ENCODE data around the gene ADRB2.

GRCh38 chr5:148843510-148844318 is 17.3 kb downstream of the ADRB2 start:
- TF ChIP-seq CTCF (IDR thresholded peaks at IDR 0.05) = no peak
- no peak for TF ChIP-seq POLR2AphosphoS5 (IDR thresholded peaks at IDR 0.05; ENCODE audit: low read depth, low read length)
- TF ChIP-seq, protein P1, sequence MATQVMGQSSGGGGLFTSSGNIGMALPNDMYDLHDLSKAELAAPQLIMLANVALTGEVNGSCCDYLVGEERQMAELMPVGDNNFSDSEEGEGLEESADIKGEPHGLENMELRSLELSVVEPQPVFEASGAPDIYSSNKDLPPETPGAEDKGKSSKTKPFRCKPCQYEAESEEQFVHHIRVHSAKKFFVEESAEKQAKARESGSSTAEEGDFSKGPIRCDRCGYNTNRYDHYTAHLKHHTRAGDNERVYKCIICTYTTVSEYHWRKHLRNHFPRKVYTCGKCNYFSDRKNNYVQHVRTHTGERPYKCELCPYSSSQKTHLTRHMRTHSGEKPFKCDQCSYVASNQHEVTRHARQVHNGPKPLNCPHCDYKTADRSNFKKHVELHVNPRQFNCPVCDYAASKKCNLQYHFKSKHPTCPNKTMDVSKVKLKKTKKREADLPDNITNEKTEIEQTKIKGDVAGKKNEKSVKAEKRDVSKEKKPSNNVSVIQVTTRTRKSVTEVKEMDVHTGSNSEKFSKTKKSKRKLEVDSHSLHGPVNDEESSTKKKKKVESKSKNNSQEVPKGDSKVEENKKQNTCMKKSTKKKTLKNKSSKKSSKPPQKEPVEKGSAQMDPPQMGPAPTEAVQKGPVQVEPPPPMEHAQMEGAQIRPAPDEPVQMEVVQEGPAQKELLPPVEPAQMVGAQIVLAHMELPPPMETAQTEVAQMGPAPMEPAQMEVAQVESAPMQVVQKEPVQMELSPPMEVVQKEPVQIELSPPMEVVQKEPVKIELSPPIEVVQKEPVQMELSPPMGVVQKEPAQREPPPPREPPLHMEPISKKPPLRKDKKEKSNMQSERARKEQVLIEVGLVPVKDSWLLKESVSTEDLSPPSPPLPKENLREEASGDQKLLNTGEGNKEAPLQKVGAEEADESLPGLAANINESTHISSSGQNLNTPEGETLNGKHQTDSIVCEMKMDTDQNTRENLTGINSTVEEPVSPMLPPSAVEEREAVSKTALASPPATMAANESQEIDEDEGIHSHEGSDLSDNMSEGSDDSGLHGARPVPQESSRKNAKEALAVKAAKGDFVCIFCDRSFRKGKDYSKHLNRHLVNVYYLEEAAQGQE (IDR thresholded peaks at IDR 0.05; ENCODE audit: insufficient read depth in 1 of 2, low read depth in 2 of 2, low read length in 1 of 2) = no peak
- TF ChIP-seq TCF7L2 (IDR thresholded peaks at IDR 0.05; ENCODE audit: low read depth, low read length) = no peak

Data from Panc1 (cell line).